GM23338 (cell line): ENCODE data around the gene CASQ2.

Experiments
- EZH2 ChIP-seq: fragments of 200-600 bp; sonication (generic); IDR thresholded peaks from one replicate; pipeline ENCODE4 v1.8.0; 2017; ENCODE audit warnings: antibody characterized with exemption, mild to moderate bottlenecking, low read depth; ENCODE audit not compliant: unreplicated experiment
- TF ChIP-seq, protein P1 (sequence below), 2 experiments: fragments of 200-600 bp in 1 of 2; sonication (generic) in 1 of 2; conservative IDR thresholded peaks; 2 replicates each; pipeline versions ENCODE4 v1.5.1 to v1.6.1; 2016 to 2017; ENCODE audit warnings: antibody characterized with exemption in 2 of 2, low read depth in 2 of 2, mild to moderate bottlenecking in 2 of 2, moderate library complexity in 1 of 2

DNA sequence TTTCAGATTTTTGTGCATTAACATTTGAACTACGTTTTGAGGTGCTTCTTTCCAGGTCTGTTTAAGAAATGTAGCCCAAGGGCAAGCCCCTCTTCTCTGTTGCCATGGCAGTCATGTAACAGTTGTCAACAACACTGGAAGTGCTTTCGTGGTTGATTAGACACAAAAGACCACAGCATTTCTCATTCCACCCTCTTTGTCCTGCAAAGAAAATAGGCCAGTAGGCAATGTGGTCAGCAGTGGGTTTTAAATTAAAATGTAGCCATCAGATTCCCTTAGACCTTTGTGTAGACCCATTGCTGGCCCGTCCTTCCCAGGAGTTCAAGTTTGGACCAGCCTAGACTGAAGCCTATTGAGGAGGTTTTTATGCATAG is 91.3 kb downstream of the CASQ2 start:
- TF ChIP-seq, protein P1, sequence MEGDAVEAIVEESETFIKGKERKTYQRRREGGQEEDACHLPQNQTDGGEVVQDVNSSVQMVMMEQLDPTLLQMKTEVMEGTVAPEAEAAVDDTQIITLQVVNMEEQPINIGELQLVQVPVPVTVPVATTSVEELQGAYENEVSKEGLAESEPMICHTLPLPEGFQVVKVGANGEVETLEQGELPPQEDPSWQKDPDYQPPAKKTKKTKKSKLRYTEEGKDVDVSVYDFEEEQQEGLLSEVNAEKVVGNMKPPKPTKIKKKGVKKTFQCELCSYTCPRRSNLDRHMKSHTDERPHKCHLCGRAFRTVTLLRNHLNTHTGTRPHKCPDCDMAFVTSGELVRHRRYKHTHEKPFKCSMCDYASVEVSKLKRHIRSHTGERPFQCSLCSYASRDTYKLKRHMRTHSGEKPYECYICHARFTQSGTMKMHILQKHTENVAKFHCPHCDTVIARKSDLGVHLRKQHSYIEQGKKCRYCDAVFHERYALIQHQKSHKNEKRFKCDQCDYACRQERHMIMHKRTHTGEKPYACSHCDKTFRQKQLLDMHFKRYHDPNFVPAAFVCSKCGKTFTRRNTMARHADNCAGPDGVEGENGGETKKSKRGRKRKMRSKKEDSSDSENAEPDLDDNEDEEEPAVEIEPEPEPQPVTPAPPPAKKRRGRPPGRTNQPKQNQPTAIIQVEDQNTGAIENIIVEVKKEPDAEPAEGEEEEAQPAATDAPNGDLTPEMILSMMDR (conservative IDR thresholded peaks at IDR 0.05; ENCODE audit: low read depth in 2 of 2) = no peak
- TF ChIP-seq EZH2 = no peak
